GM21360 (cell line): ENCODE results near the gene ATP11B.
A peak's percentile ranks its signal among the peaks of the same experiment; 100 is the strongest.

Experiments
- ATAC-seq: cut with Tn5 transposase; IDR thresholded peaks from one replicate; pipeline ENCODE4 v1.9.1; 2021; ENCODE audit warnings: mild to moderate bottlenecking, moderate library complexity; ENCODE audit not compliant: unreplicated experiment

ATP11B gene

DNA sequence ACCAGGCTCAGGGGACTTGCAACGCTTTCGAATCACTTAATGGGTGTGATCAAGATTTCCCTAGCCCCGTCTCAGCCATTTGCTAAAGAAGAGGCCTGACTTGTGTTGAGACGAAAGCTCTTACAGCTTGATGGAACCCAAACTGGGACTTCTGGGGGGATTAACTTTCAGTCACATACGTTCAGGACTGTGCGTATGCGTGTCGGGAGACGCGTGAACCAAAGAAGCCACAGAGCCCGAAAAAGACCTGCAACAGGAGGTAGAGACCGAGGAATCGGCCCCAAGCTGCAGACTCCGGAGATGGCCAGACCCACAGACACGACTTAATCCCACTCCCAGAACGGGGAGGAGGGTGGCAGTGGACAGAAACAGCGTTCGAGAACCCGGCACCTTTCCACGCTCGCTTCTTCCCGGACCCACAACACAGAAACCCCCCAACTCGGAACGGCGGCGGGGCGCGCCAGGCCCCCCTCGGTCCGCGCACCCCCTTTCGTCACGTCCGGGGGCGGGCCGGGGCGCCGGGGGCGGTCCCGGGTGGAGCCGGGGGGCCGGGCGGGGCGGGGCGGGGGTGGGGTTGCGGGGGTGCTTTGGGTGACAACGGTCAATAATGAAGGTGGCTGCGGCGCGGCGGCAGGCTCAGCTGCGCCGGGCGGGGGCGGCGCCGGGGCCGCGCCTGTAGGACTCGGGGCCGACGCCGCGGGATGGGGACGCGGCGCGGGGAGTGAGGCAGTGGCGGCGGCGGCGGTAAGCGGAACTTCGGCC is at the start of gene ATP11B:
ATP11B (plus strand) TSS at position 604 of the 762 bp plus-strand sequence. CDS start 256 bp downstream, outside the sequence.
- peak; percentile 65 for ATAC-seq

DNA sequence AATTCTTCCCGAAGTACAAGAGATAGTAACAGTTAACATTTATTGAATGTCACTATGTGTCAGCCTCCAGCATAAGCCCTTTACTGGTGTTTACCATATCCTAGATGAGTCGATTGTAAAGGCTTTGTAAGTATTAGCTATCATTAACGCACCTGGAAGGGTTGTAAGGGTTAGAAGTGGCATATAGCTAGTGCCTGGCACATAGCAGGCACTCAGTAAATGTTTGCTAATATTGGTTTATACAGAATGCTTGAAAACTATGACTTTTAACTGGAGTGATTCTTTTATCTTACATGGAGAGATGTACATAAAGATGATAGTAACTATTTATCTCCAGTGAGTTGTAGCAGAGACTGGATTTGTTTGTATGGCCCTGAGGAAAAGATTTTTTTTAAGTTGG is 46.3 kb upstream of the ATP11B start:
- ATAC-seq = no peak

DNA sequence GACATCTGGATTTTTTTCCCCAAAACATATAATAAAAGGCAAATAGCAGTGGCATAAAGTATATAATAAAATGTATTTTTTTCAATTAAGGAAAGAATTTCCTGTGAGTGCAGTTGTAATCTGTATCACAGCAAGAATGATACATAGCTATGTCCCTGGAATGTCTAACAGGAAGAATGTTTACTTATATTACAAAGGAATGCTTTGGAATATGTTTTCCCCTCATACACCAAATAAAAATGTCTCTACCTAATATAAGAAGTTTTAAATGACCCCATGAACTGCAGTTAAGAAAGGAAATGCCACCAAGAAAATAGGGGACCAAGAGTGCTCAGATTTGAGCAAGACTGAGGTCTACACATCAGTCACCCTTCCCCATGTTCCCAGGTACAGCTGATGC is 38.0 kb upstream of the ATP11B start:
- ATAC-seq = no peak

DNA sequence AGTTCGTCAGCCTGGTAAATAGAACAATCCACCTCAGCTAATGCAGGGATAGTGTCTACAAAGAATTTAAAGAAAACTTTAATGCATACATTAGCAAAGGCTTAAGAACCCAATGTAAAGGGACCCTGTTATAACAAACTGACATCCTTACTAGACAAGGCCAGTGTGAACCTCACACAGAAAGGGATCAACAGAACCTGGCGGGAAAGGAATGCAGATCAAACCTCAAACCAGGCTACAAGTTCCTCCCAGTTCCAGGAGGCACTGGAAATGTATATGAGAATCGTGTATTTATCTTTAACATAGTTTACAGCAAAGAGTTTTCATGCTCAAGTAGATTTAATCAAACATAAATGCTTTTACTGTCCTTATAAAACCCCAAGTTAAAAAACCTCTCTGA is 37.6 kb upstream of the ATP11B start:
- ATAC-seq = no peak

DNA sequence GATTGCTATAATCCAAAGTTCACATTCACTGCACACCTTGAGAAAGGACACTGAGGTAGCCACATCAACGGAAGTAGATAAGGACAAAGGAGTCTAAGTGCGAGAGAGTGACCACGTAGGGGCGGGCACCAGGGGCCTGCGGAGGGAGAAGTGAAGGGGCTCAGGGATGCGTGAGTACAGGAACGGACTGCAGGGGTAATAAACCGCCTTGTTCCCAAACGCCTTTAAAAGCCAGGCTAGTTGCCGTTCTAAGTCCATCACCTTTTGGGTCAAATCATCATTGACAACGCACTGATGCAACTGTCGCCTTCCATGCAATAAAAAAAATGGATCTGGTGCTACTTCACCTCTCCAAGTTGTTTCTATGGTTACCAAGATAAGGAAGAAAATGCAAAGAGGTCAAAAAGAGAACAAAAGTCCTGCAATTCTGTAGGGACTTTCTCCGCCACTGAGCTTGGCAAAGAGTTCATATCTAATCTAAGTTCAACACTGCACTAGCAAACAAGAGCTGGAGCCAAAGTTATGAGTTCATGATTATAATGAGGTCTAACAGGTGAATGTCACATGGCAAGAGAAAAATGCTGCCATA is 32.6 kb upstream of the ATP11B start:
- ATAC-seq = no peak

DNA sequence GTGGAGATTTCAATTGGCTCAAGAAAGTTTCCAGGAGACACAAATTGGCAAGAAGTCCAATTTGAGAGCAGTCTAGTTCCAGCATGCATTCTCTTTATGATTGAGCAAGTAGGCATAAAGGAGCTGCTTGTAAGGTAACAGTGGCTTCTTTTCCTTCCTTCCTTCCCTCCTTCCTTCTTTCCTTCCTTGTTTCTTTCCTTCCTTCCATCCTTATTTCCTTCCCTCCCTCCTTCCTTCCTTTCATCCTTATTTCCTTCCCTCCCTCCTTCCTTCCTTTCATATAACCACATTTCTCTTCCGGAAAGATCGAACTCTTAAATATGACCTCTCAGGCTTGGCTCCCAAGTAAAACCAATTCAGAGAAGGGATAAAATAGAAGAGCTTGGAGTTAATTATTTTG is 29.4 kb upstream of the ATP11B start:
- ATAC-seq = no peak

DNA sequence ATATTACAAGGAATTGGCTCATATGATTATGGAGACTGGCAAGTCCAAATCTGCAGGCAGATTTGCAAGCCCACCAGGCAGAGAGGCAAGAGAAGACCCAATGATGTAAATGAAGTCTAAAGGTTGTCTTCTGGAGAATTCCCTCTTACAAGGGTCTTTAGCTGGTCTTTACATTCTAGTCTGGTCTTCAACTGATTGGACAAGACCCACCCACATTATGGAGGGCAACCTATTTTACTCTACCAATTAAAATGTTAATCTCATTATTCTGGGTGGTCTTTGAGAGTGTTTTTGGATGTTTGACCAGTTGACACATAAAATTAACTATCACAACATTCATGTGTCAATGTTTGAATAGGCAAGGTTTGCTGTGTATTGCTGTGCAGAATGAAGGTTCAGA is 28.0 kb upstream of the ATP11B start:
- no peak for ATAC-seq

DNA sequence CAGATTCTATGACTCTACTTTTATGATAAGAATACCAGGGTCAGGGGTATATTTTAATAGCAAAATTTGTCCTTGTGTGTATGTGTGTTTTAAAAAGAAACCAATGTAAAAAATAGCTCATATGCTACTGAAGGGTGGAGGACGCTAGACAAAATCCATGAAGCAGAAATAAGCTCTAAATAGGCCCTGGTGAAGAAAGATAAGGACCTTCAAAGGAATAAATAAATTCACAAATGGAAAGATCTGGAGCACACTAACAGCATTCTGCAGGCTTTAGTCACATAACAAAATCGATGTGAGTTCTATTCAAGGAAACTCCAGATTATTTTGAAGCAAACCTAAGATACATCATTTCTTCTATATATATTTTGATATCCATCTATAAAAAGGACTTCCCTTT is 27.2 kb upstream of the ATP11B start:
- no peak for ATAC-seq

DNA sequence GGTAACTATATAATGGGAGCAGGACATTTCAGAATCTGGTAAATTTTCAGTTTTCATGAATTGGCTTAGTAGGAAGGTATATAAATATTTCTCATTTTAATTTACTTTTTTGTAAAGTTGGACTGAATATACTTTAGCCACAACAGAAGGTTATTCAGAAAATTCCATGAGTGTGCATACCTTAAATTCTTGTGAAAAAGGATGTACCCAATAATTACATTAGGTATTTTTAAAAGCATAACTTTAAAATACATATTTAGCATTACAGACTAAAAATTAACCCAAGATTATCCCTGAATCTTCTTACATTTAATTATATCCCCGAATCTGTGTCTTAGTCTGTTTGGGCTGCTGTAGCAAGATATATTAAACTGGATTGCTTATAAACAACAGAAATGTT is 24.9 kb upstream of the ATP11B start:
- ATAC-seq = no peak

DNA sequence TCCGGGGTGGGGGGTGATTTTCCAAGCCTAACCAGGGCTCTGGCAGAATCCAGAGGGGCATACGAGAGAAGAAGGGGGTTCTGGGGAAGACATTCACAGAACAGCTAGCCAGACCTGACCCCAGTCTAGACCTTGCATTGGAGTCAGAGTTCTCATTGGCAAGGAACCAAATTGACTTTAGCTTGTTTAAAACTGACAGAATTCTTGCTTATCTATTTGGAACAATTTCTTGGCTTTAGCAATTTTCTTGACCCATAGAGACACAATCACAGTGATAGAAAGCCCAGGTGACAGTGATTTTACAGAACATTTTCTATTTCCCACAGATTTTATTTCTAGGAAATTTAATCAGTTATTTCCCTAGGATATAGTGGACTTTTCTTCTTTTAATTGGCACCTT is 23.6 kb upstream of the ATP11B start:
- no peak for ATAC-seq

DNA sequence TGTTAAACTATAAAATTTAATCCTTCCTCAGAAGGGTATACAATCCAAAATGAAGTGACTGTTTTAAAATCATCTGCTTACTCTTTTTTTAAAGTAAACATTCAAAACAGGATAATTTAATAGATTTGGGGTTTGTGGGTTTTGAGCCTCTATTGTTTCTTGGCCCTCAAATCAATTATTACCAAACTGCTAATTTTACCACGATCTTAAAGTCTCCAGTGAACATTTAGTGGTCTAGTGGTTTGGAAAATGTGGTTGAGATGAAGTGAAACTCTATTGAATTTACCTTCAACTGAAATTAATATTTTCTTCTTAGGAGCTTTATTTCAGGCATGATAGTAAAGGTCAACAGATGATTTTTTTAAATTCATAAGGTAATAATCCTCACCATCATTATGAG is 11.2 kb upstream of the ATP11B start:
- no peak for ATAC-seq

DNA sequence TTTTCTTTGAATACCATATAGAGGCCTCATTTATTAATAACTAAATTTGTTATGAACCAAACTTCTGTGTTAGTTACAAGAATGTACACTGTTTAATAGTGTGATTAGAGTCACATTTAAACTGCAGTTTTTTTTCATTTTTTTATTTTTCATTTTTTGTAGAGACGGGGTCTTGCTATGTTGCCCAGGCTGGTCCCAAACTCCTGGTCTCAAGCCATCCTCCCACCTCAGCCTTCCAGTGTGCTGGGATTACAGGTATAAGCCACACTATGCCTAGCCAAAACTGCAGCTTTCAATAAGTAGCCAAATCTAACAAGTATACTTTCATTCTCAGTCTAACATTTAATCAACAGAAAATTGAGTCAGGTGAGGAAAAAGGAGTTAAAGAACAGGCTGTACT is 10.2 kb upstream of the ATP11B start:
- no peak for ATAC-seq

DNA sequence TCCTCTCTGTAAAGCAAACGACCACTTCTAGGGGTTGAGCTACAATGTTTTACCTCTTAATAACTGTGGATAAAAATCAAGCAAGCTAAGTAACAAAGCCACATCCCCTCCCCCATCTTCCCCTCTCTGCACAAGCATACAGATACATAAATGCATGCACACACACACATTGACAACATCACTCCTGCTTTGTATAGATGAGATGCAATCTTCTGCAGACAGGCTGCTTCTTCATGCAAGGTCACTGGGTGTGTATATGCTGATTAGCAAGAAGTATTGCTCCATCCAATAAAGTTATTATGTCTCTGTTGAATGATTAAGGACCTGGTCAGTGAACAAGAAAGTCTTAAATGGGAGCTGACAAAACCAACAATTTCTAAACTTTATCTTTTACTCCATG is 8.8 kb upstream of the ATP11B start:
- no peak for ATAC-seq

DNA sequence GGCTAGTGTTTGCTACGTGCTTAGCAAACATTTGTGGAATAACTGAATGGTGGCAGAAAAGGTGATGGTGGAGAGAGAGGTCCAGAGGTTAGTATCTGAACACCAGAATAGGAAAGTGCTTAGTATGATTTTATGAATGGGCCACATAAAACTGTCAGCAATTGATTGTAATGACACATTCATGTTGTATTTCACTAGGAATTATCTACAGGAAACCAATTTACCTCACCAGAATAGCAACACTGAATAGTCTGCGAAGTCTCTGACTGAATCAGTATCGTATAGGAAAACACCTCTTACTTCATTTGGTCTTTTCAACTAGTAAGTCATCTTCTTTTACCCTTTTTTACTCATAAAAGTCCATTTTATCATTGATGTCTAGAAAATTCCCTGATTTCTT is 8.2 kb upstream of the ATP11B start:
- ATAC-seq = no peak

DNA sequence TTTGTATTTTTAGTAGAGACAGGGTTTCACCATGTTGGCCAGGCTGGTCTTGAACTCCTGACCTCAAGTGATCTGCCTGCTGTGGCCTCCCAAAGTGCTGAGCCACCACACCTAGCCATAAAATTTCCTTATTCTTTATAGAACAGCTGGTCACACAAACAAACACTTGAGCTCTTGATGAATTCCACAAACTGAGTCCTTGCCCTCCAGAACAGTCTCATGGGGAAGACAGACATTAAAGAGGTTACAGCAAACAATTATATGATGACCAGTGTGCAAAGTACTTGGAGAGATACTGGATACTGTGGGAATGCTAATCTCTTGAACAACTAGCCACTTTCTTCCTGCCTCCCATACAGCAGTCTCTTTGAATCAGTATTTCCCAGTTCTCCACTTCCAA is 7.5 kb upstream of the ATP11B start:
- no peak for ATAC-seq

DNA sequence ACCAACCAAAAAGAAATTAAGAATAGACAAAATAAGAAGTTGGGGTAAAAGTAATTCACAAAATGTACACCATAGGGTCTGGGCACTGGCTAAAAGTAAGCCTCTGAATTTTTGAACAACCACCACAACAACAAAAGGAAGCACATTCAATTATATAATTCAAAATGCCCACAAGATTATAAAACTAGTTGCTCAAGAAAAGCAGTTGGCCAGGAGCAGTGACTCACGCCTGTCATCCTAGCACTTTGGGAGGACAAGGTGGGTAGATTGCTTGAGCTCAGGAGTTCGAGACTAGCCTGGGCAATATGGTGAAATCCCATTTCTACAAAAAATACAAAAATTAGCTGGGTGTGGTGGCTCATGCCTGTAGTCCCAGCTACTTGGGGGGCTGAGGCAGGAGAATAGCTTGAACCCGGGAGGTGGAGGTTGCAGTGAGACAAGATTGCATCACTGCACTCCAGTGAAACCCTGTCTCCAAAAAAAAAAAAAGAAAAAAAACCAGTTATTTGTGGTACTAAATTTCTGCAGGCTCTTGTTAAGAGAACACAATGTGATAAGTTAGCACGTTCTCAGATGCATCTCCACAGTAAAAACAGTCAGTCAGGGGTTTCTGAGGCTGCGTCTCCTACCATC is 6.6 kb upstream of the ATP11B start:
- no peak for ATAC-seq

DNA sequence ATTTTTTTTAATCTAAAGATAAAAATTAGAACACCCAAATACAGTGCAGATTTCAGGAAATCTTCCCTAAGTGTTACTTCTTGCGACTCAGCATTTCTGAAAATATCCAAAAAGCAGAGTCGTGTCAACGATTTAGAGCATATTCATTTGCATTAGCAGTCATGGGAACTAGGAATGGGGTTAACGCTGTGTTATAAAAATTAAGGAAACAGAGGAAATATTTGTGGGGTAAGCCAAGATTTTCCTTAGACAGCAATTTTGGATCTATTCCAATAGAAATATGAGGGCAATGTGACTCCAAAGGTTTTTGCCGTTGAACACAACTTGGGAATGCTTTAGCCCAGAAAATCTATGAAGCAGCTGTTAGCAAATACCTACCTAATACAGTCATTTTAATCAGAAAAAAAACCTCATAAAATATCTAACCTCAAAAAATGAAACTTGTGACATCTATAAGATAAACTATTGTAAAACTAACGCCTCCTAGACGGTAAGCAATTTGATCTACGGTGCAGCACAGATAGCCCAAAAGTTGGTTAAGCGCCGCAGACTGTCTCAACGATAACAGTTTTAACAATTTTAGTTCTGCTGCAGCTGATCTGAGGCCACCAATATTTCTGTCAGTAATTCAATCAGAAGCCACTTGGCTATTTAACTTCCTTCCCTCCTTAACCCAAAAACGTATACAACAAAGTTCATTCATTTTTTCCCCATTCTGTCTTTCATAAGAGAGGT is 5.8 kb upstream of the ATP11B start:
- ATAC-seq = no peak

DNA sequence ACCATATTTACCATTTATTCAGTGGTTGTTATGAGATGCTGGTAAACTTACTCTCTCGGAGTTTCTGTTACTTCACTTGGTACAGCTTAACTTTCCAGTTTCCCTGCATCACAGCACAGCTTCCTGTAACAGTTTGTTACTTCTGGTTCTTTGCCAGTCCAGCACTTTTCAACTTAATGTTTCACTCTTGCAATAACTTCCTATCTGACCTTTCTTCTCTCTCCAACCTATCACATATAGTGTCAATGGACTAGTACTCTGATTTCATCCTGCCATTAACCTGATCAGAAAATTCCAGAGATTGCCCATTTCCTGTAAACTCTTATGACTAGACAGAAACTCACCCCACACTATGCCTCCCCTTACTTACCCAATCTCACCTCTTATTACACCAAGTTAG is 3.9 kb upstream of the ATP11B start:
- ATAC-seq = no peak

DNA sequence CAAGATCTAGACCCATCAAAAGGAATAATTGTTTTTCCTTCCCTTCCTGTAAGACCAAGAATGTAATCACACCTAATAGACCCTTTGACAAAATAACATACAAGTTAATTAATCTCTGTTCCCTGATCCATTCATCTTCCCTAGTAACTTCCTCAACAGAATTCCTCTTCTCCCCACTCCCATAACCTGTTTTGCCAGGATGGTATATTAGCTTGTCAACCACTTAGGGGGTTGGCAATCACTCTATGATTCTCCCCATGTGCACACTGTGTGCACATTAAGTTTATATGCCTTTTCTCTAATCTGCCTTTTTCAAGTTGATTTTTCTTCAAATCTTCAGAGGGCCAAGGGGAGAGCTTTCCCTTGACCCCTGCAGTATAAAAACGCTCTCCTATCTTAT is 2.7 kb upstream of the ATP11B start:
- ATAC-seq = no peak

DNA sequence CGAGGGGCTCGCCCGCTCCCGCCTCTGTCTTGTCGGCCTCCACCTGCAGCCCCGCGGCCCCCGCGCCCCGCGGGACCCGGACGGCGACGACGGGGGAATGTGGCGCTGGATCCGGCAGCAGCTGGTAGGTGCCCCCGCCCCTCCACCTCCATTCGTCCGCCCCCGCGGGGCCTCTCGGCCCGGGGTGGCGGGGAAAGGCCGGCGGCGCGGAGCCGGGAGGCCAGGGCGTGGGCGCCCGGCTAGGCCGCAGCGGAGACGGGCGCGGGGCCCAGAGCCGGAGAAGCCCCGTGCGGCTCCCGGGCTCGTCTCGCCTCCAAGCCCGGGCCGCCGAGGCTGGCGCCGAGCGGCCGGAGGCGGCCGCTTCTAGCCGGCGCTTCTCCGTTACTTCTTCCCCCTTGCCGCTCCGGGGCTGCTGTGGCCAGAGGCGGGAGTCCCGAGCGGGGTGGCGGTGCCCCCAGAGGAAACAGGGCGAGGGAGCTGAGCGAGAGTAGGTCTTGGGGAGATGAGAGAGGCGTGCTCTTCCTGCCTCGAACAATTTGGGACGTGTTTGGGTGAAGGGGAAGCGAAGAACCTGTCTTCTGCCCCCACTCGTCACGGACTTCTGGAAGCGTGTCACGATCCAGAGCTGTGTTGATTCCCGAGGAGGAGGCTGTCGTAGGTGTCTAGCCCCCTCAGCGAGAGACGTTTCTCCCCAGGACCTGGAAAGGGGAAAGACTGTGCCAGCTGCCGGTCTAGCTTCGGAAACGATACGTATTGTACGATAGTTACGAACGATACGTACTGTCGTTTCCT is 555 bp downstream of the ATP11B start:
- ATAC-seq = peak; percentile 31
